ENCODE results near the gene C20orf202.

The C20orf202 gene

DNA sequence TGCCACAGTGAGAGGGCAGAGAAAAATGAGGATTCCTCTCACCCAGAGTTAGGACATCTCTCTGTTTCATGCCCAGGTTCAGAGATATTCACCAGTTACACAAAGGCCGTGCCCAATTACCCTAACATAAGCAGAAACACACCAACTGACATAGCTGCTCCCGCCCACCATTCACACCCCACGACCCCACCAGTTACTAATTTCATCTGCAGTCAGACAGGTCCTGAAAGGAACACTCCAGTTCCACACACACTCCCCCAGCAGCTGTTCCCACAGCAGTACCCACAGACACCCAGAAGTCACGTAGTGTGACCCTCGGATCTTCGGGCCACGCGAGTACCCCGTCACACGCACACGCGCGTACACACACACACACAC lies 19.0 kb upstream of the C20orf202 start:
- FAIRE-seq (no peak), DNase-seq (ENCODE audit: low spot score) (no peak)

DNA sequence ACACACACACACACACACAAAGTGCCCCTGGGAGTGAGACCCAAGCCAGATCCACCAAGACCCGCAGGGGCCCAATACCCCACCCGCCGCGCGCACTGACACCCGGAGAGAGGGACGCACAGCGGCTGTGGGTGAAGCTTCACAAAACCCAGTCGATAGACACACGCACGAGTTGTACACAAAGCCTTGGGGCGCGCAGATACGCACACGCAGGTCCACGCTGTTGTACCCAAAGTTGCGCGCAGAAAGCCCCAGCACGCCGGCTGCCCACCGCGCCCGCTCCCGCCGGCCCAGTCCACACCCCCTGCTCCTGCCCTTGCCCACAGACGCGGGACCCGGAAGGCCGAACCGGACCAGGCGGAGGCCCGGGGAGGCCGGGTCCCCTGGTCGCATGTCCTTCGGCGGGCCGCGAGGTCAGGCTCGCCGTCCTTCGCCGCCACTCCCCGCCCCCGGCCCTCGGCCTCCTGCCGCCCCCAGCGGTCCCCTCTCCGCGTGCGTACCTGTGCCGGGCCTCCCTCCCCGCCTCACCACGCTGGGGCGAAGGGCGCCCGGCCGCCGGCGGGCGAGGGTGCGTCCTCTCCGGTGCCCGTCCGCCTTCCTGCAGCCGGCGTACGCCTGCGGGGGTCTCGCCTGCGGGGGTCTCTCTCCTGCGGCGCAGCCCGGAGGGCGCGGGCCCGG lies 18.5 kb upstream of the C20orf202 start, which contains the start of gene TMEM74B:
Gene TMEM74B, minus strand, starts transcription at position 344 of the 678 bp plus-strand sequence. CDS start 1,180 bp downstream, outside the sequence.
- DNase-seq (ENCODE audit: low spot score) (no peak), FAIRE-seq (no peak)

GRCh38 chr20:1185316-1185741 lies 17.9 kb upstream of the C20orf202 start:
- DNase-seq (ENCODE audit: low spot score) = no peak
- FAIRE-seq = no peak

DNA sequence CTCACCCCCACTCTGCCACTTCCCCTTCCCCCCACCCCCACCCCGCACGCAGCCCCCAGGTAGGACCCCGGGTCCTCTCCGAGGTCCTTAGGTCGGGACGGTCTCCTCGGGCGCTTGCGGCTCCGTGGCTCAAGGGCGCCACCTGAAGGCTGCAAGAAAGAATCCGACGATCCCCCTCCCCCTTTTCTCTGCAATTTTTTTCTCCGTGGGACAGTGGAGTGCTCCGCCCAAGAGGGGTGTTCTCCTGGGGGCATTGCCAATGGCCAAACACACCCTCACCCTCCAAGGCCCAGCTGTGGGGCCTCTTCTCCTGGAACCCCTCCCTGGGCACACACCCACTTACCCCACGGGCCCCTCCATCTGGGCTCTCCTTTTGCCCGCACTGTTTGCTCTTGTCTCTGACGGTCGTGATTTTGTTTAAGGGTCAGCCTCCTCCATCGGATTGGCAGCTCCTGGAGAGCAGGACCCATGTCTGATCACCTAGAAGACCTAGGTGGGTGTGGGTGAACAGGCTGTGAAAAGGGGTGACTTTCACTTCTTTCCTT lies 17.4 kb upstream of the C20orf202 start:
- DNase-seq (ENCODE audit: low spot score) (no peak), FAIRE-seq (no peak)

DNA sequence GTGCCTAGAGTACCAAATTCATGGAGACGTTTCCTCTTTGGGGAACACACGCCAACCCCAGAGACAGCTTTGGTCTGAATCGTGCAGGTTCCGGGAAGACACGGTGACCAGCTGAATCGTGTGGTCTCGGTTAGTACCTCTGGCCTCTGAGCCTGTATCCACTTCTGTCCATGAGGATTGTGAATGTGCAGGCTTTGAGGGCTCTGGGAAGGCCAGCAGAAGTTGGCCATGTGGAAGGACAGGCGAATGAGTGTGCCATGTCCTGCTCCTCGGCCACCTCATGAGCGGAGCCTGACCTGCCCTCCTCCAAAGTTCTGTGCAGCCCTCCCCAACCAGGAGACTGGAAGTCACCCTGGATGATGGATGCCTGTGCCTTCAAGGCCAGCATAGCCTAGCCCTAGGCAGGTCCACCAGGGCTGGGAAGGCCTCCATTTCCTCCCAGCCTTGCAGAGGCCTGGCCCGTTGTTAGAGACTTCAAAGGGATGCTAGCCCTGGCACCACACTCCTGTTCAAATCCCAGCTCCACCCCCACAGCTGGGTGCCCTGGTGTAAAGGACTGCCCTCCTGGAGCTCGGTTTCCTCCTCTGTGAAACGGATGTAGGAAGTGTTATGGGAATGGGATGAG lies 16.8 kb upstream of the C20orf202 start:
- DNase-seq (ENCODE audit: low spot score) (no peak), FAIRE-seq (no peak)

- FAIRE-seq (no peak), DNase-seq (ENCODE audit: low spot score) (no peak)
Observed at GRCh38 chr20:1187605-1188171, 15.6 kb upstream of the C20orf202 start.

GRCh38 chr20:1188347-1188746 lies 14.9 kb upstream of the C20orf202 start:
- DNase-seq (ENCODE audit: low spot score) (no peak), FAIRE-seq (no peak)

DNA sequence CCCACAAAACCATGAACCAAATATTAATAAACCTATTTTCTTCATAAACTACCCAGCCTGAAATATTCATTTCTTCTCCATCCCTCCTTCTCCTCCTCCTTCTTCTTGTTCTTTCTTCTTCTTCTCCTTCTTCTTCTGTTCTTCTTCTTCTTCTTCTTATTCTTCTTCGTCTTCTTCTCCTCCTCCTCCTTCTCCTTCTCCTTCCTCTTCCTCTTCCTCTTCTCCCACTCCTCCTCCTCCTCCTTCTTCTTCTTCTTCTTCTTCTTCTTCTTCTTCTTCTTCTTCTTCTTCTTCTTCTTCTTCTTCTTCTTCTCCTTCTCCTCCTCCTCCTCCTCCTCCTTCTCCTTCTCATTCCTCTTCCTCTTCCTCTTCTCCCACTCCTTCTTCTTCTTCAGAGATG lies 13.4 kb upstream of the C20orf202 start:
- FAIRE-seq (no peak), DNase-seq (ENCODE audit: low spot score) (no peak)

- no peak for DNase-seq (ENCODE audit: low spot score)
- FAIRE-seq = no peak
Observed at GRCh38 chr20:1190847-1191246, 12.4 kb upstream of the C20orf202 start.

- FAIRE-seq = no peak
Observed at GRCh38 chr20:1191299-1191698, 12.0 kb upstream of the C20orf202 start.

GRCh38 chr20:1195226-1195625 lies 8.0 kb upstream of the C20orf202 start:
- FAIRE-seq = no peak
- DNase-seq (ENCODE audit: low spot score) = no peak

More at GRCh38 chr20:1191299-1191698, 12.0 kb upstream of the C20orf202 start:
- DNase-seq (ENCODE audit: low spot score) = no peak

DNA sequence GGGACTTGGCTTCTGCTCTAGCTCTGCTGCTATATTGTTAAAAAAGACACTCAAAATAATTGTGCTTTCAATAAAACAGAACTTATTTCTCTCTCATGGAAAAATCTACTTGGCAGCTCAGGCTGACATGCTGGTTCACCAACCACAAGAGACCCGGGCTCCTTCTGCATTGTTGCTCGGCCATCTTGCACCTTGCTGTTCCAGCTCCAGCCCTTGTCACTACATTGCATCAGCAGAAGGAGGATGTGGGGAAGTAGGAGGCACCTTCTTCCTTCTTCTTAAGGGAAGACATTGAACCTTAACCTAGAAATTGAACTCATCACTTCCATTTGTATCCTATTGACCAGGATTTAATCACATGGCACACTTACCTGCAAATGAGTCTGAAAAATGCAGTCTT lies 6.6 kb upstream of the C20orf202 start:
- DNase-seq (ENCODE audit: low spot score) (no peak), FAIRE-seq (no peak)

- FAIRE-seq = no peak
- DNase-seq (ENCODE audit: low spot score) = no peak
Observed at GRCh38 chr20:1197801-1198200, 5.5 kb upstream of the C20orf202 start.

DNA sequence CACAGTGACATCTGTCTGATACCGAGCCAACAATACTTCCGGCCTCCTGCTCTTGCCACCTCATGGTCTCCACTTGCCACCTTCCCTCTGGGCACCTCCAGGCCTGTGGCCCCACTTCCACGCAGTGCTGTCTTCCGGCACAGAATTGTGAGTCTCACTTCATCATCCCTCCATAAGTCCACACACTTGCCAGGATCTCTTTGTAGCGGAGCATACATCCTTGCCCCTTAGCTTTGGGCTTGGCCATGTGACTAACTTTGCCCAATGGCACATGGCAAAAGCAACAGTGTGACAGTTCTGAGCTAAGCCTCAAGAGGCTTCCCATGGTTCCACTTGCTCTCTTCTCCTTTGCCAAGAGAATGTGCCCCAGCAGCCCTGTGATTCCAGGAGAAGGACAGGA lies 4.5 kb upstream of the C20orf202 start:
- no peak for DNase-seq (ENCODE audit: low spot score)
- FAIRE-seq = no peak

GRCh38 chr20:1199212-1199873 lies 3.9 kb upstream of the C20orf202 start:
- FAIRE-seq = no peak
- DNase-seq (ENCODE audit: low spot score) = no peak

- DNase-seq (ENCODE audit: low spot score) (no peak), FAIRE-seq (no peak)
Observed at GRCh38 chr20:1199964-1200363, 3.3 kb upstream of the C20orf202 start.

DNA sequence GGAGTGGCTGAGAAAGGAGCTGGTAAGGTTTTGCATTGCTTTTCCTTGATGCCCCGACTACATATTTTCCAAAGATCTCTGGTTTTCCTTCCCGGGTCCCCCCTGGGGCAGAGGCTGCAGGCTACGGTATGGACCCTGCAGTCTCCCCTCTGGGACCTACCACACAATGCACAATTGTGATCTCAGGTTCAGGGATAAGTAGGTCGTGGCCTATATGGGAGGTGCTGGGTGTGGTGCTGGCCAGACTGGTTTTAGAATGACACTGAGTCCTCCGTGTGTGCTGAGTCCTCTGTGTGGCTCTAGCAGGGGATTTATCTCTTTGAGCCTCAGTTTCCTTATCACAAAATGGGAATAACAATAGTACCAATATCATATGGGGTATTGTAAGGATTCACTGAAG lies 376 bp downstream of the C20orf202 start:
- no peak for DNase-seq (ENCODE audit: low spot score)
- no peak for FAIRE-seq

DNA sequence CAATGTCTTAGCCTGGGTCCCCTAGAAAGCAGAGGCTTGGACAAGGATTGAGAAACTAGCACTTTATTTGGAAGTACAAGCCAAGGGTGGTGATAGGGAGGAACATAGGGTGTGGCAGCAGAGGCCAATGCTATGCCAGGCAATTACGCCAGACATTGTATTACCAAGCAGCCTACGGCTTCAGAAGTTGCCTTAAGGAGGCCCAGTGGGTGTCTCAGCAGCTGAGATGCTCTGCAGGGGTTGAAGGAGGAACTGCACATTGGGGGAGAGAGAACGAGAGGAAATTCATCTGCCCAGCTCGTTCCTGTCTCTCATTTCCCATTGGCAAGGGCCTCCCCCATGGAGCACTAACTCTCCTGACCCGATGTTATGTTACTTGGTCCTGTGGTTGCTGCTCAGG lies 859 bp downstream of the C20orf202 start:
- FAIRE-seq (no peak), DNase-seq (ENCODE audit: low spot score) (no peak)

GRCh38 chr20:1204576-1204975 lies 1.3 kb downstream of the C20orf202 start:
- no peak for FAIRE-seq
- DNase-seq (ENCODE audit: low spot score) = no peak

- FAIRE-seq = no peak
- DNase-seq (ENCODE audit: low spot score) = no peak
Observed at GRCh38 chr20:1205802-1206201, 2.5 kb downstream of the C20orf202 start.

DNA sequence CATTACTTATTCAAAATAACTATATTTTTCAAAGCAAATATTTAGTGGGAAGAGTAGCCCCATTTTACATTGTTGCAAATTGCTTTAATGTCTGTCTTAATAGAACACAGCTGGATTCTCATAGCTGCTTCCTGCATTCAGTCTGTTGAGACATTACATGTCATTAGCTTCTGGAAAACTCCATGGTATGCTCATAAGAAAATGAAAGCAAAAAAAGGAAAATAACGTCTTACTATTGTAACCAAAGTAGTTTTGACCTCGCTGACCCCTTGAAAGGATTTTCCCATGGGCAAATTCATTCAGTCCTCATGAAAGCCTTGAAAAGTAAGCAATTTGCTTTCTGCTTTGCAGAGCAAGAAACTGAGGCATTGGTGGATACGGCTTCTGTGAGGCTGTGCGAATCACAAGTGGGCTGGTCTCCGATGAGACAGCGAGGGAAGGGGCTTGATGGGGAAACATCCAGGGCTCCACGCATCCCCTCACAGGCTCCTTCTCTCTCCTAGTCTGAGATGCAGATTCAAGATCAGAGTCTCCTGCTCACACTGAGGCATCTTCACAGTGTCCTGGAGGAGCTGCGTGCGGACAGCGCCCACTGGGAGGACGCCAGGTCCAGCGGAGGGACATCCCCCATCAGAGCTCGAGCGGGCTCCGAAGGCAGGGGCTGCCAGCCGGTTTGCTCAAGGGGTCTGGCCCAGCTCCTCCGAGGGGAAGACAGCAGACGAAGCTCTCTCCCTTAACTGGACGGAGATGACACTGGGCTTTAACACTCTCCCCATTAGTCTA lies 3.3 kb downstream of the C20orf202 start:
- DNase-seq (ENCODE audit: low spot score) (no peak), FAIRE-seq (no peak)
